Measurements from ENCODE around the gene MEIOB.
"Not testable (repeated sequence)": the region's sequence is repeated elsewhere in the genome, so short reads cannot be mapped to it uniquely, and the experiment has no call there.

The MEIOB gene

GRCh38 chr16:1876066-1876465 lies 4.1 kb upstream of the MEIOB start:
- not testable (repeated sequence) for DNase-seq

GRCh38 chr16:1874854-1875253 lies 2.9 kb upstream of the MEIOB start:
- DNase-seq: no peak

GRCh38 chr16:1870365-1871082 lies 1.4 kb downstream of the MEIOB start:
- no peak for DNase-seq

- no peak for DNase-seq
Measured at GRCh38 chr16:1865902-1866690, 5.9 kb downstream of the MEIOB start.

GRCh38 chr16:1863681-1864460 lies 8.1 kb downstream of the MEIOB start:
- DNase-seq: peak in 1 of 2 donors; percentile 4

- no peak for DNase-seq
Measured at GRCh38 chr16:1862394-1862793, 9.6 kb downstream of the MEIOB start.

GRCh38 chr16:1861730-1862129 lies 10.2 kb downstream of the MEIOB start:
- no peak for DNase-seq

- DNase-seq: no peak
Measured at GRCh38 chr16:1859650-1860049, 12.3 kb downstream of the MEIOB start.

GRCh38 chr16:1858189-1858865 lies 13.6 kb downstream of the MEIOB start:
- no peak for DNase-seq

- no peak for DNase-seq
Measured at GRCh38 chr16:1857433-1858097, 14.4 kb downstream of the MEIOB start.

GRCh38 chr16:1851793-1852192 lies 20.2 kb downstream of the MEIOB start:
- no peak for DNase-seq

- no peak for DNase-seq
Measured at GRCh38 chr16:1850981-1851380, 21.0 kb downstream of the MEIOB start.

GRCh38 chr16:1846416-1846815 lies 25.5 kb downstream of the MEIOB start:
- no peak for DNase-seq

GRCh38 chr16:1845985-1846384 lies 26.0 kb downstream of the MEIOB start:
- DNase-seq: no peak

- no peak for DNase-seq
Measured at GRCh38 chr16:1839554-1839953, 32.4 kb downstream of the MEIOB start.

- no peak for DNase-seq
Measured at GRCh38 chr16:1834096-1834495, 37.9 kb downstream of the MEIOB start.

- DNase-seq: no peak
Measured at GRCh38 chr16:1832838-1833454, 39.0 kb downstream of the MEIOB start.

- no peak for DNase-seq
Measured at GRCh38 chr16:1831186-1832075, 40.5 kb downstream of the MEIOB start.

- no peak for DNase-seq
Measured at GRCh38 chr16:1830213-1830612, 41.8 kb downstream of the MEIOB start.

GRCh38 chr16:1828645-1829410 lies 43.1 kb downstream of the MEIOB start:
- DNase-seq: no peak
